HG03066 (cell line): ENCODE results near the gene CD72.

Experiments used
- ATAC-seq: cut with Tn5 transposase; IDR thresholded peaks from one replicate; pipeline ENCODE4 v1.9.1; 2021; ENCODE audit warnings: low read depth; ENCODE audit not compliant: unreplicated experiment

Gene CD72, protein sequence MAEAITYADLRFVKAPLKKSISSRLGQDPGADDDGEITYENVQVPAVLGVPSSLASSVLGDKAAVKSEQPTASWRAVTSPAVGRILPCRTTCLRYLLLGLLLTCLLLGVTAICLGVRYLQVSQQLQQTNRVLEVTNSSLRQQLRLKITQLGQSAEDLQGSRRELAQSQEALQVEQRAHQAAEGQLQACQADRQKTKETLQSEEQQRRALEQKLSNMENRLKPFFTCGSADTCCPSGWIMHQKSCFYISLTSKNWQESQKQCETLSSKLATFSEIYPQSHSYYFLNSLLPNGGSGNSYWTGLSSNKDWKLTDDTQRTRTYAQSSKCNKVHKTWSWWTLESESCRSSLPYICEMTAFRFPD

DNA sequence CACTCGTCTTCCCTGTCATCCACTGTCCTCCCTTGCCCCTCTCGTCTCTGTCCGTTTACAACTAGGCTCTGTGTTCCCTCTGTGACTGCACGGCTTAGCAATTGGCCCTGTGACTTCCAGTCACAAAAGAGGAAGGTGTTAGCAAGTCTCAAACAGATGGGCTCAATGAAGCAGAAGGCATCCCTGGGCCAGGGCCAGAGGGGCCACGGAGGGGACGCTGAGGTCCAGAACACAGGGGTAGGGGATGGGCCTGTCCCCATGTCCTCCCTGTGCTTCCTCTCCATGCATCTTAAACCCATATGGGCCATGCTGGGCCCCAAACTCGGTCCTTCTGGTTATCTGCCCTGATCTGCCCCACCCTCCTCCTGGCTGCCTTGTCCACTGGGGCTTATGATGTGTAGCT is at the start of gene CD72:
Gene CD72, minus strand, starts transcription at position 89 of the 403 bp plus-strand sequence. CDS start 110 bp downstream, outside the sequence.
- no peak for ATAC-seq

DNA sequence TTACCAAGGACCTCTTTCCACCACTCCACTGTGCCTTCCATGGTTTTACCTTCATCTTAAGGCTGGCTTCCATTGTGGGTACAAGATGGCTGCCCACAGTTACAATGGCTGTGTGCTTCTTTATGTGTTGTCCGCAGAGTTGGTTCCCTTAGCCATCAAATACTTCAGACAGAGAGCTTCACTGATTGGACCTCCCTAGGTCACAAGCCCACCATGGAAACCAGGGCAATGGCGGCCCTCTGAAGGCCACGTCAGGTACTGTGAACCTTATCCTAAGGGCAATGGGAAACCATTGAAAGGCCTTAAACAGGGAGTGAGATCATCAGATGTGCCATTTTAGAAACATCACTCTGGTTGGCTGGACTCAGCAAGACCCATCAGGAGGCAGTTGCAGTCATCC is 49.7 kb upstream of the CD72 start:
- no peak for ATAC-seq

DNA sequence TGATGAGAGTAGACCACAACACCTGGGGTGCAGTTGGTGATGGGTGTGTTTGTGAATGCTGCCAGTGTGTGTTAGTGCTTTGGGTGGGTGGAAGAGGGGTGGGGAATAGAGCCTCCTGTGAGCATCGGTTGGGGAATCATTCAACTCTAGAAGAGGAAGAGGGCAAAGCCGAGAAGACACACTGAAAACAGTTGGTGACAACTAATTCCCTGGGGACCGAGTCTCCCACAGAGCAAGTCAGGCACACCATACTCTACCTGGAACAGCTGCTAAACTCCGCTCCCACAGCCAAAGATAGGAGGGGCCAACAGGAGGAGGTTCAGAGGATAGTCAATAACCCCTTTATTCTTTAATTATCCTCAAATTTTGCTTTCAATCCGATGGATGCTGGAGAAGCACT is 48.3 kb upstream of the CD72 start:
- ATAC-seq, result no peak

DNA sequence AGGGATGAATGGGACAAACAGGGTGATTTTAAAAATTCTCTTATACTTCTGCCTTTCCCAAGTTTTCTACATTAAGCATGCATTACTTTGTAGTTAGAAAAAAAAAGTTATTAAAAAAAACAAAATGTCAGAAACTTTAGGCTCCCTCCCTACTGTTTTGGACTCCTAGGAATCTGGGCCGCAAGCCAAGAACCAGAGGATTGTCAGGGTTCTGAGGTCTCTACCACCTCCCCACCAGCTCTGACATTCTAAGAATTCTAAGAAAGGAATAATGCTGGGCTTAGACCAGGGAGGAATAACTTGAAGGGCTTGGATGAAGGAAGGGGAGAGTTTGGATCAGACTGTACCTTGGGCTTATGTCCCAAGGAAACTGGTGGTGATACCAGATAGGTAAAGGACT is 47.8 kb upstream of the CD72 start:
- no peak for ATAC-seq

DNA sequence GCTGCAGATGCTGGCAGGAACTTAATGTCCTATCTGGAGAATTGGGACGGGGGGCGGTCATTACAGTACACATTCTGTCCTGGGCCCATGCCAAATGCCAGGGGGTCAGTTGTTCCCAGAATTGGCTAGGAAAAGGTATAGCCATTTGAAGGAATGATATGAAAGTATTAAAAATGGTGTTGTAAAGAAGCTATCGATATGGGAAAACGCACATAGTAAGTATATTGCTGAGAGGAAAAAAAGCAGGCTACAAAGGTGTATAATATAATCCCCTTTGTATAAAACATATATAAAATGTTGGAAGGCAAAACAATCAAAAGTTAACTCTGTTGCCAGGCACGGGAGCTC is 47.2 kb upstream of the CD72 start:
- ATAC-seq, result no peak

DNA sequence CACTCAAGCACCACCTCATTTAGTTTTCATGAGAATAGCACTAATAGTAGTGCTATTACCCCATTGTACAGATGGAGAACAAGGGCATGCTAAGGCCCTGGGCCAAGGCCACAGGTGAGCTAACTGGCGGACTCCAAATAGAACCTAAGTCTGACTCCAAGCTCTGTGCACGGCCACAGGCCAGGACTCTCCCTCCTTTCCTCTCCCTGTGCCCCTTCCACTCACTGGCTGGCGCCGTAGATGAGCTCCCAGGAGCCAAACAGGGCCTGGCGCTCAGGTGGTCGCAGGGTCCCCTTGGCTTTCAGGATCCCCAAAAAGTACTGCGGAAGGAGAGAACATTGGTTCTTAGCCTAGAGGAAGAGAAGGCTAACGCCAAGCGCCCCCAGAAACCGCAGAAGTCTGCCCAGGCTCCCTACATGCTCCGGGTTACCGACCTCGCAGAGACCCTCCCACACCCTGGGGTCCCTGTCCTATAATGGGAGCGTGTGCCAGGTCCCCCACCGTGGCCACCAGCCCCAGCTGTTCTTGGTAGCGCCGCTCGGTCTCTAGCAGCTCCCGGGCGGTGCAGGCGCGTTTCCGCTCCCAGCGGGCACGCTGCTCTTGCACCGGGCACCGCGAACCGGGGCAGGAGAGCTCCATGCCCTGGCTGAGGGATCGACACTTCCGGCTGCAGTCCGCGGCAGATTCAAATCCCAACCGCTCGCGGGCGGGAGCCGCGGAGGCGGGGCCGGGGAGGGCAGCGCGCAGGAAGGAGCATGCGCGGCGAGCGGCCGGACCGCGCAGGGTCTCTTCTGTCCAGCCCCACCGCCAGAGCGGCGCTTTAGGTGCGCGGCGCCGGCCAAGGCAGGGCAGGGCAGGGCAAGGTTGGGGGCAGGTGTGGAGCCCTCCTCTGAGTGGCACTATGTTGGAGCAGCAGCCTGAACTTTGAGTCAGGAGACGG is 46.6 kb upstream of the CD72 start, which contains the start of gene ARHGEF39:
Gene ARHGEF39, minus strand, starts transcription at position 665 of the 940 bp plus-strand sequence. Its CDS starts 26 bp downstream, at position 639.
- peak; percentile 72 for ATAC-seq

DNA sequence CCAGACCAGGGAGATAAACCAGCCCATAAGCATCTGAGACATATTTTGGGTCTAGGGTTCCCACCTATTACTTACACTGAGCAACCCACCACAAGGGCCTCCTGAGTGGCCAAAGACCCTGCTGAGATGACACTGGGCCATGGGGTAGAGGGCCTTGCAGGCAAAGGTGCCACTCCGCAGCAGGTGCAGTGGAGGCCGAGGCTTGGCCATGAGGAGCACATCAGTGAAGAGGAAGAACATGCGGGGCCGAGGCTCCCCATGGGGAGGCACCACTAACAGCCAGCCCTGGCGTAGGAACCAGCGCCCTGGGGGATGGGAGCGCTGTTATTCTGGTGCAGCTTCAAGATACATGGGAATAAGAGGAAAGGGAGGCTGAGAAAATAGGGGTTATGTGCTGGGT is 44.2 kb upstream of the CD72 start:
- ATAC-seq, result no peak

DNA sequence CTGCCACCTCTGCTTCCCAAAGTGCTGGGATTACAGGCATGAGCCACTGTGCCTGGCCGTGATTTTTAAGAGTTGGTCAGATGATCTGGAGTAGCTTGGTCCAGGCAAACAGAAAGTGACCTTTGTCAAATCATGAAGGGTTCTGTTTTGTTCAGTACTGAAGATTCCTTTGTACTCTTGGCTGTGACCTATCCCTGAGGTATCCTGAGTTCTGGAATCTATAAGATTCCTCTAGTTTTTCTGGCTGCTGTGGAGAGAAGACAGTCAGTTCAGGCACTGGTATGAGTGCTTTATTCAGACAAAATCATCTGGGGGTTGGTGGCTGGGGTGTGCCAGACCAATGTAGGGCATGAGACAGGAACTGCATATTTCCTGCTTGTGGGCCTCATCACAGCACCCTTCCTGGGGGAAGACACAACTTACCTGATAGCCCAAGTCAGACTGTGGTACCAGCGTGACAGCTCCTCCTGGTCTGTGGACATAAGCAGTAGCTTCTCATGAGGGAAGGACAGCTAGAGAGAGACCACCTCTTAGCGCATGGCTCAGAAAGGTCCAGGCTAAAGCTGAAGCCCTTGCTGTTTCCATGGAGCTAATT is 43.6 kb upstream of the CD72 start:
- no peak for ATAC-seq

DNA sequence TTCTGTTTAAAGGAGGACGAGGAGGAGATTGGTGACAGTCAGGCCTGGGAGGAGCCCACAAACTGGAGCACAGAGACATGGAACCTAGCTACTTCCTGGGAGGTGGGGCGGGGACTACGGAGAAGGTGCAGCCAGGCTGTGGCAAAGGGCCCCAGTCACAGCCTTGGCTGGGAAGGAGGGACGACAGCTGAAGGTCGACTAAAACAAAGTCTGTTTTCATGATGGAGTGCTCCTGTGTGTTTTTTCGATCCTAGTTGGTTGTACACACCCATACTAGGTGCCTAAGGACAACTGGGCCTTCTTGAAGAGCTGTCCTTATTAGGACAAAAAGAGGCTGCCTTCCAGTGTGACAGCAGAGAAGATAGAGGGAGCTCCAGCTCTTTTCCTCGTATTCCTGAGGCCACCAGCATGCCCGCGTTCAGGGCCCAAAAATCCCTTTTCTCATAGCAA is 42.8 kb upstream of the CD72 start:
- no peak for ATAC-seq

DNA sequence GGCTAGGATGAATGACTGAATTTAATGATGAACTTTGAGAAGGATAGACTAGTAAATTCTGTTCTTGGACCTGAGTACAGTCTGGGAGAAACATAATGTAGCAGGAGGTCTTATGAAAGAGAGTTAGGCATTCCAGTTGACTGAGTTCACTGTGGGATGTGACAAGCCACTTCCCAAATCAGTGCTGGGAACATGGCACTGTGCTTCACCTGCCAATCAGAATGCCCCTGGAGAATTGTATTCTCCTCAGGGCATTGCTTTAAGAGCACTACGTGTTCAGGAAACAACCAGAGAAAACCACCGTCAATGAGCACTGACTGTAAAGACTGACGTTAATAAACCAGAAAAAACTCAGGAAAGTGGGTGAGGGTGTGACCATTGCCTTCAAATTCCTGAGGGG is 41.1 kb upstream of the CD72 start:
- ATAC-seq, result no peak

DNA sequence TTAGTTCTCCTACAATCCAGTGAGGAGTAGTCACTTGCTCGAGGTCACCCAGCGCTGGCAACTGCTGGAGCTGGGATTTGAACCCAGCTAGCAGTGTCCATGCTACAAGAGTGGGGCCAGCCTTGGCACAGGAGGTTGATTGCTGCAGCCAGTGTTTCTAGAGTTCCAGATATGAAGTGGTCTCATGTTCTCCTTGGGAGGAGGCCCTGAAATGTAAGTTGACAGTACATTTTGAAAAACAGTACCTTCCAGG is 40.7 kb upstream of the CD72 start:
- no peak for ATAC-seq

DNA sequence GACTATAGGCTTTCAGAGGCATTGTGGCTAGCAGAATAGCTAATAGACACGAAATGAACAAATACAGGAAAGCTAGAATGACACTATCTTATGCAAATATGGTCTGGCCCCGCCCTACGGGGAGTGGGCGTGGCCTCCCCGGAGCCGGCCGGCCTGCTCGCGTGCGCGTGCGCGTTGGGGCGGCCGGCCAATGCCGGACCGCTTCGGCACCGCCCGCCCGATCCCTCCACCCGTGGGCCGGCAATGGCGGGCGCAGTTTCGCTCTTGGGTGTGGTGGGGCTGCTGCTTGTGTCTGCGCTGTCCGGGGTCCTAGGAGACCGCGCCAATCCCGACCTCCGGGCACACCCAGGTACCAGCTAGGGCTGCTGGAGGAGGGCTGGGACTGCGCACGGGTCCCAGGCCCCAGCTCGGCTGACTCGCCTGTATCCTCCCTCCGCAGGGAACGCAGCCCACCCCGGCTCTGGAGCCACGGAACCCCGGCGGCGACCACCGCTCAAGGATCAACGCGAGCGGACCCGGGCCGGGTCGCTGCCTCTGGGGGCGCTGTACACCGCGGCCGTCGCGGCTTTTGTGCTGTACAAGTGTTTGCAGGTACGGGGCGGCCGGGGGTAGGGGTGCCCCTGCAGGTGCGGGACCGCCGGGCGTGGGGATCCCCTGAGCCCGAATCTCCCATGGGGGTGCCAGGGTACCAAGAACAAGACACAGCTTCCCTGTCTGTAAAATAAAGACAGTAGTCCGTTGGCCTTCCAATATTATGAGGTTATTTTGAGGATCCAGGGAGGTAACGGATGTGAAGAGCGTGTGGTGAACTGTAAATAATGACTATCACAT is 40.1 kb upstream of the CD72 start, which contains the start of gene CCDC107:
Gene CCDC107, plus strand, starts transcription at position 156 of the 831 bp plus-strand sequence. Its CDS starts 88 bp downstream, at position 244.
- ATAC-seq, result peak; percentile 52

DNA sequence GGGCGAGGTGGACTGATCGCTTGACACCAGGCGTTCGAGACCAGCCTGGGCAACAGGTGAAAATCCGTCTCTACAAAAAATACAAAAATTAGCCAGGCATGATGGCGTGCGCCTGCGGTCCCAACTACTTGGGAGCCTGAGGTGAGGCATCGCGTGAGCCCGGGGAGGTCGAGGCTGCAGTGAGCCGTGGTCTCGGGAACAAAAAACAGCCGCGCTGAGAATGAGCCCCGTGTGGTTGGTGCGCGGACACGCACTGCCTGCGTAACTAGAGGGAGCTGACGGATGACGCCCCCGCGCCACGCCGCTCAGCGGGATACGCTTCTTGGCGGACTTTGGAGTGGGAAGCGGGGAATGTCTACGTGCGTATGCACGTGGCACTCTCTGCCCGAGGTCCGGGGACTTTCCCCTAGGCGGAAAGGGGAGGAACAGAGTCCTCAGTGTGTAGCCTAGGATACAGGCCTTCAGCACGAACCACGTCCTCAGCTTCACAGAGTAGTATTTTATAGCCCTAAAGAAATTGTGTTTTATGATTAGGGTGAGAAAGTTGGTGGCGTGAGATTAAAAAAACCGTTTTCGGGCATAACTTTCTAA is 39.4 kb upstream of the CD72 start, which contains the start of gene RMRP:
Gene RMRP, minus strand, starts transcription at position 474 of the 591 bp plus-strand sequence.
- peak; percentile 84 for ATAC-seq

DNA sequence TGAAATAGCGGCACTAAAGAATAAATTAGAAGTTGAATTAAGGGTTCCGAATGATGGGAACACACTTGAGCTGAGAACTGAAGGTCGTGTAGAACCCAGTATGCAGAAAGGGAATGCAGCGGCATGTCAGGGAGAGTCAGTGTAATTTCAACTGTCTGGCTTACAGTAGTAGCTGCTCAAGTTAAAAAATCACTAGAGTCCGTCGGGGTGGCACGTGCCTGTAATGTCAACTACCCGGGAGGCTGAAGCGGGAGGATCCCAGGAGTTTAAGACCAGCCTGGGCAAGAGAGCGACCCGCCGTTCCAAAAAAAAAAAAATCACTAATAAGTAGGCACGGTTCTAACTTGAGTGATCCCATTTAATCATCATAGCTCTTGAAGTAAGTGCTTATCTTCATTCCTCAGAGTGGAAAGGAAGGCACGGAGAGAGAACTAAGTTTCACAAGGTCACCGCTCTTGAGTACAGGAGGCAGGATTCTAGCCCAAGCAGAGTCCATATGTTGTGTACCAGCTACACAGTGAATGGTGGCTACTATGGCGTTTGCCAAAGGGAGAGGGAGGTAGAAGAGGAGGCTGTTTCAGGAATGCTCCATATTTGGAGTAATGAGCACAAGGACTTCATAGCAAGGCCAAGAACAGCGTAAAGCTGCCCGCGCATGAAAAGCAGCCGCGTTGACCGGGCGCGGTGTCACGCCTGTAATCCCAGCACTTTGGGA is 38.8 kb upstream of the CD72 start:
- no peak for ATAC-seq

DNA sequence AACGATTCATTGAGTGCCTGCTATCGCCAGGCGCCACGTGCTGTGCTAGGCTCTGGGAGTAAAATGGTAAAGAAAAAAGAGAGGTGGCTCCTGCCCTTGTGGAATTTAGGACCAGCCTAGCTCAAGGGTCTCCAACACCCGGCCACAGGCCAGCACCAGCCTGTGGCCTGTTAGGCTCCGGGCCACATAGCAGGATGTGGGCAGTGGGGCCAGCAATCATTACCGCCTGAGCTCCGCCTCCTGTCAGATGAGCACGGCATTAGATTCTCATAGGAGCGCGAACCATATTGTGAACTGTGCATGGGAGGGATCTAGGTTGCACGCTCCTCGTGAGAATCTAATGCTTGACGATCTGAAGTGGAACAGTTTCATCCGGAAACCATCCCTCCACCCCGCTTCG is 38.1 kb upstream of the CD72 start:
- ATAC-seq, result no peak

DNA sequence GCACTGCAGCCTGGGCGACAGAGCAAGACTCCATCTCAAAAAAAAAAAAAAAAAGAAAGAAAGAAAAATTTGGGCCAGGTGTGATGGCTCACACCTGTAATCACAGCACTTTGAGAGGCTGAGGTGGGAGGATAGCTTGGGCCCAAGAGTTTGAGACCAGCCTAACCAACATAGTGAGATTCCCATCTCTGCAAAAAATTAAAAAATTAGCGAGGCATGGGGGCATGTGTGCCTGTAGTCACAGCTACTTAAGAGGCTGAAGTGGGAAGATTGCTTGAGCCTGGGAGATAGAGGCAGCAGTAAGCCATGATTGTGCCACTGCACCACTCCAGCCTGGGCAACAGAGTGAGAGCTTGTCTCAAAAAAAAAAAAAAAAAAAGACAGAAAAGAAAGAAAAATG is 35.4 kb upstream of the CD72 start:
- no peak for ATAC-seq

DNA sequence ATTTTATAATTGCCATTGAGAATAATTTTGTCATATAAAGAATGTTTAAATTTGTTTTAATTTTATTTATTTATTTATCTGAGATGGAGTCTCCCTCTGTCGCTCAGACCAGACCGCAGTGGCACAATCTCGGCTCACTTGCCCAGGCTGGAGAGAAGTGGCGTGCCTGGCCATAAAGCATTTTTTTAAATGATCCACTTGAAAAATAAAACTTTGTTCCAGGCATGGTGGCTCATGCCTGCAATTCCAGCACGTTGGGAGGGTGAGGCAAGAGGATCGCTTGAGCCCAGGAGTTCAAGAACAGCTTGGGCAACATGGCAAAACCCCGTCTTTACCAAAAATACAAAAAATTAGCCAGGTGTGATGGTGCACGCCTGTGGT is 34.6 kb upstream of the CD72 start:
- ATAC-seq, result no peak

DNA sequence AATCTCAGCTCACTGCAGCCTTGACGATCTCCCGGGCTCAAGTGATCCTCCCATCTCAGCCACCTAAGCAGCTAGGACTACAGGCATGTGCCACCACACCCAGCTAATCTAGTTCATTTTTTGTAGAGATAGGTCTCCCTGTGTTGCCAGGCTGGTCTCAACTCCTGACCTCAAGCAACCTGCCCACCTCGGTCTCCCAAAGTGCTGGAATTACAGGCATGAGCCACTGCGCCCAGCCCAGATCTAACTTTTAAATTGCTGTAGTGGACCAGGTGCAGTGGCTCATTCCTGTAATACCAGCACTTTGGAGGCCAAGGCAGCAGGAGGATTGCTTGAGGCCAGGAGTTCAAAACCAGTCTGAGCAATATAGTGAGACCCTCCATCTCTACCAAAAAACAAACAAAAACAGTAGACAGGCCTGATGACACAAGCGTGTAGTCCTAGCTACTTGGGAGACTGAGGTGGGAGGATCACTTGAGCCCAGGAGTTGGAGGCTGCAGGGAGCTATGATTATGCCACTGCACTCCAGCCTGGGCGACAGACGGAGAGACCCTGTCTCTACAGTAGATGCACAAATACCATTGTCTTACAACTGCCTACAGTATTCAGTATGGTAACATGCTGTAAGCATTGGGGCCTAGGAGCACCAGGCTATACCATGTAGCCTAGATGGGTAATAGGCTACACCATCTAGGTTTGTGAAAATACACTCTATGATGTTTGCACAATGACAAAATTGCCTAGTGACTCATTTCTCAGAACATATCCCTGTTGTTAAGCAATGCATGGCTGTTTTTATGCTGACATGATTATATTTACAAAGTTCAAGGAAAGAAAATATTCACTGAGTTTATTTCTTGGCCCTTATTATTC is 34.0 kb upstream of the CD72 start:
- ATAC-seq, result no peak
